GM21423 (cell line): ENCODE results near the gene TCL1B.

ENCODE experiments used
- ATAC-seq: cut with Tn5 transposase; IDR thresholded peaks from one replicate; pipeline ENCODE4 v1.9.1; 2021; ENCODE audit warnings: mild to moderate bottlenecking, moderate library complexity; ENCODE audit not compliant: unreplicated experiment

Gene TCL1B, protein sequence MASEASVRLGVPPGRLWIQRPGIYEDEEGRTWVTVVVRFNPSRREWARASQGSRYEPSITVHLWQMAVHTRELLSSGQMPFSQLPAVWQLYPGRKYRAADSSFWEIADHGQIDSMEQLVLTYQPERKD

GRCh38 chr14:95685978-95686922 is at the start of gene TCL1B:
TSS of gene TCL1B (plus strand) at chr14:95686426. CDS start at chr14:95686468, 42 bp downstream.
- ATAC-seq = no peak

GRCh38 chr14:95644981-95645380 is 41.2 kb upstream of the TCL1B start:
- no peak for ATAC-seq

GRCh38 chr14:95645389-95645996 is 40.7 kb upstream of the TCL1B start:
- ATAC-seq = peak; percentile 40

DNA sequence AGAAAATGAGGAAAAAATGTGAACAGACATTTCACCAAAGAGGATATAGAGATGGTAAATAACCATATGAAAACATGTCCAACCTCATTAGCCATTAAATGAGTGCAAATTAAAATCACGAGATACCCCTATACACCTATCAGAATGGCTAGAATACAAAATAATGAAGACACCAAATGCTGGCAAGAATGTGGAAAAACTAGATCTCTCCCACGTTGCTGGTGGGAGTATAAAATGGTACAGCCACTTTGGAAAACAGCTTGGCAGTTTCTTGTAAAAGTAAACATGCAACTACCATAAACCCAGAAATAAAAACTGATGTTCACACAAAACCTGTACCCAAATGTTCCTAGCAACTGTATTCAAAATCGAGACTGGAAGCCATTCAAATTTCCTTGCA is 38.3 kb upstream of the TCL1B start:
- ATAC-seq = no peak

DNA sequence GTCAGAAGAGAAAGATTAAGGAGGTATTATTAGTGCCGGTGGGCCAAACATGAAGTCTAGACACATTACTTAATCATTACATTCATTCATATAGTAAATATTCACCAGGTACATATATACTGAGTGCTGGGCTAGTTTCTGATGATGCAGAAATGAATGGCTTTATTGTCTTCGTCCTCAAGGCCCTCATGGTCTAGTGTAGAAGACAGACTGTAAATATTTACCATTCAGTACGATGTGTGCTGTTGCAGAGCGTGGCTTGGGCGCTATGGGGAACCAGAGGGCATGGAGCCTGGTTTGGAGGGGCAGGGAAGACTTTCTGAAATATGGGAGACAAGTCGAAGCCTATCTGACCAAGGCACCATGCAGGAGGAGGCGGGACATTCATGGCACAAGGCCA is 37.0 kb upstream of the TCL1B start:
- no peak for ATAC-seq

DNA sequence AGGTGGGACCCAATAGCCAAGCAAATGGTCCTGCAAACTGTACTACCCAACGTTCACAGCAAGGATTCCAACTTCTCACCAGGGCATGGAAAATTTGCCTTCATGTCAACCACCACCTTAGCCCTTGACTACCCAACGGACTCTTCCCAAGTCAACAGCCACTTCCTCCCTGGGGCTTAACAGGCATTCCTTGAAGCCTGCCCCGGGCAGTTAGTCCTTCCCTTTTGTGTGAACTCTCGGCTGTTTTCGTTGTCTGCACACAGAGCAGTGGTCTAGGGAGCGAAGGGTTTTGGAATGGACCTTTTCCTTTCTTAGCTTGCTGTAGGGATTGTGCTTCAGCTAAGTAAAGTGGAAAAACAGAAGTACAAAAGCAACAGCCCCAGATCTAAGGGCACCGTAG is 35.2 kb upstream of the TCL1B start:
- ATAC-seq = no peak

GRCh38 chr14:95651821-95652583 is 34.2 kb upstream of the TCL1B start:
- peak; percentile 21 for ATAC-seq

GRCh38 chr14:95652690-95653089 is 33.5 kb upstream of the TCL1B start:
- ATAC-seq = peak; percentile 63

DNA sequence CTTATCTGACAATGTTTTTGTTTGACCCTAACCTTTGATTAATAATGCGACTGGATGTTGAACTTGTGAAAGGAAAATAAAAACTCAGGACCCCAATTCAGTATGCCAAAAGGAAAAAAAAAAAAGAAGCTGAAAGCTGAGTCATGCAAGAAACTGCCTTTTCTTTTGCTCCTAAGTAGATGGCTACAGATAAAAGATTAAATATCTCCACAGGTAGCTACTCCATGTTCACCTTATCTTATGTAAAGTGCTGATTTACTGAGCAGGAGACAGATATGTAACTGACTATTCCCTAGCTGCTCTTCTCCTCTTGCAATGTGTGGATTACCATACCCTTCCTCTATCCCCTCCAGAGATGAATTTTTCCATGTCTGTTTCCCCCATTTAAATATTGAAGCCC is 30.8 kb upstream of the TCL1B start:
- ATAC-seq = no peak

- ATAC-seq = no peak
These were observed 29.6 kb upstream of the TCL1B start for GRCh38 chr14:95656634-95657033.

- ATAC-seq = no peak
These were observed 28.8 kb upstream of the TCL1B start for GRCh38 chr14:95657454-95657853.

- no peak for ATAC-seq
These were observed 26.8 kb upstream of the TCL1B start for GRCh38 chr14:95659293-95659989.

GRCh38 chr14:95659990-95660385 is 26.2 kb upstream of the TCL1B start:
- no peak for ATAC-seq

DNA sequence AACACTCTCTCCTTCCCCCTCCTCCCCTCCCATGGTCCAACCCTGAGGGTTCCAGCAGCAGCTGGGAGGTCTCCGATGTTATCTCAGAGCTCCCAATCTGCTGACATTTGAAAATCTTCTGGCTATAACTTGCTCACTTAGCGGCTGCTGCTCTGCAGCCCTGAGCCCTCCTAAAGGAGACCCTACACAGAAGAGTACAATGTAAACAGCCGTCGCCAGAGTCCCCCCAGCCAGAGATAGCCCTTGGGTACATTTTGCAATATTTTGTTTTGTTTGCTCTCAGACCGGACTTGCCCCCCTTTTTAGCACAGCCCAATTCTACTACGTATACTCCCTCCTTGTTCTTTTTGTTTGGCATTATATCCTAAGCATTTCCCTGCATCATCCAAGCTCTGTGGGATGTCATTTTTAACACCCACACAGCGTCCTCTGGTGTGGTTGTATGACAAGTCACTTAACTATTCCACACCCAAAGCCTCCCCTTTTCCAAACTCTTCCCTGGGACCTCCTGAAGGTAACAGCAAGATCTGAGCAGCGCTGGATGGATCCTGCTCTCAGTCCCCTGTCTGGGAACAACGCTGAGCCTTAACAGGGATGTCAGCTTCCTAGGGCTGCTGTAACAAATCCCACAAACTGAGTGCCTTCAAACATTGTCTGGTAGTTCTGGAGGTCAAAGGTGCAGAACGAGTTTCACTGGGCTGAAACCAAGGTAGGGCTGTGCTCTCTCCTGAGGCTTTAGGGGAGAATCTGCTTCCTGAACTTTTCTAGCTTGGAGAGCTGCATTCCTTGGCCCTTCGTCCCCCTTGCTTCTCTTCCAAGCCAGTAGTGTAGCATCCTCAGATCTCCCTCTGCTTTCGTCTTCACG is 25.3 kb upstream of the TCL1B start:
- ATAC-seq = no peak

GRCh38 chr14:95662376-95663186 is 23.6 kb upstream of the TCL1B start:
- peak; percentile 31 for ATAC-seq

DNA sequence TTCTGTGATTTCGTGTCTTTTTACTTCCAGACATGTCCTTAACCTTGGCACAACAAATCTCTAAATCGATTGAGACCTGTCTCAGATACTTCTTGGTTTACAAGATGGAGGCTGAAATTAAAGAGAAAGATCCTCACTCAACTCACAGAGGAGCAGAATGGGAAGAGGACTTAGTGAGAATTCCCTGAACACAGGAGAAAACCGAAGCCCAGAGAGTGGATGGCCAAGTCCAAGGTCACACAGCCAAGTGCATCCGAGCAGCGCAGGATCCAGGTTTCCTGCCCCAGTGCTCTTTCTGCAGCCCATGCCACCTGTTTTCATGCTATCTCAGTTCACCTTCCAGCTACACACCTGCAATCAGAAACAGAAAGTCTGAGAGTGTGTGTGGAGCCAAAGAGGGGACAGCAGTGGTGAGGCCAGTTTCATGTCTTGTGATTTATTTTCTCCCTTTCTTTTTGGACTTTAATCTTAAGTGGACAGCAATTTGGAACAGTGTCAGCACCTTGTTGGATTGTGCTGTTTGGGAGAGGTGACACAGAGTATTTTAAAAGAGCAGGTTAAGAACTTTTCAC is 22.9 kb upstream of the TCL1B start:
- ATAC-seq = peak; percentile 22

- ATAC-seq = no peak
These were observed 22.2 kb upstream of the TCL1B start for GRCh38 chr14:95664066-95664465.

DNA sequence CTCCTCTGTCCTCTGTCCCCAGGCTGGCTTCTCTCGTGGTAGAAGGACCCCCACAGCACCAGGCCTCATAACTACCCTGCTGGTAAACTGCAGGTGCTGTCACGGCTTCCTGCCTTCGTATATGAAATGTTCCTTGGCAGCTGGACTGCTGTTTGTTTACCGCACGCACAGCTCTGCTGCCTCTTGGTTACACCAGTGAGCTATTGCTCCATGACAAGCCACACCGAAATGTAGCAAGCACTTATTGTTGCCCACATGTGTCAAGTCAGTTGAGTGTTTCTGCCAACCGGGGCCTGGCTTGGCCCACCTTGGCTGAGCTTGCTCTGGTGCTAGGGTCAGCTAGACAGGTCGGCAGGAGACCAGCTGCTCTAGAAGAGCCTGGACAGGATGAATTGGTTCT is 21.7 kb upstream of the TCL1B start:
- ATAC-seq = peak; percentile 38
